ENCODE measurements around the gene CEP20.

CEP20 gene

GRCh38 chr16:15932939-15933338, 44.5 kb upstream of the CEP20 start:
- DNase-seq (no peak), ATAC-seq (ENCODE audit: insufficient read depth, low read depth) (no peak)
- Histone ChIP-seq H3K4me1 (ENCODE audit: insufficient read depth, low read length) (no peaks in the 10 kb centered on the region), H3K79me2 (ENCODE audit: insufficient read depth, low read length) (no peaks in the 10 kb centered on the region), H3K9me3 (ENCODE audit: insufficient read depth, low read length, severe bottlenecking) (no peaks in the 10 kb centered on the region), H3K4me2 (ENCODE audit: insufficient read depth, low read length) (no peak overlapping the region), H3K27ac (ENCODE audit: low read length) (no peak overlapping the region), H3K4me3 (ENCODE audit: low read depth in 1 of 2, low read length in 2 of 2) (no peak overlapping the region), H3K9ac (ENCODE audit: low read depth, low read length) (no peak overlapping the region), H4K20me1 (ENCODE audit: insufficient read depth, low read length) (no peaks in the 10 kb centered on the region), H2AFZ (ENCODE audit: low read depth, low read length) (no peak overlapping the region), H3K36me3 (ENCODE audit: insufficient read depth, low read length) (no peaks in the 10 kb centered on the region), H3K27me3 (ENCODE audit: insufficient read depth, low read length, poor library complexity) (no peaks in the 10 kb centered on the region)
- TF ChIP-seq EZH2 (IDR thresholded peaks at IDR 0.05; ENCODE audit: borderline replicate concordance, low read depth, low read length, severe bottlenecking): no peak
- TF ChIP-seq CTCF (IDR thresholded peaks at IDR 0.05; ENCODE audit: borderline replicate concordance, extremely low read depth, low read length, poor library complexity, severe bottlenecking): no peak

GRCh38 chr16:15928261-15929104, 40.1 kb upstream of the CEP20 start:
- no peak overlapping the region for H3K4me3 ChIP-seq (ENCODE audit: low read depth in 1 of 2, low read length in 2 of 2)
- H2AFZ ChIP-seq (ENCODE audit: low read depth, low read length): no peak overlapping the region
- H3K4me2 ChIP-seq (ENCODE audit: insufficient read depth, low read length): no peak overlapping the region
- H3K4me1 ChIP-seq (ENCODE audit: insufficient read depth, low read length): no peaks in the 10 kb centered on the region
- no peak overlapping the region for H3K27ac ChIP-seq (ENCODE audit: low read length)
- ATAC-seq (ENCODE audit: insufficient read depth, low read depth) (no peak), DNase-seq (no peak)
- no peaks in the 10 kb centered on the region for H3K36me3 ChIP-seq (ENCODE audit: insufficient read depth, low read length)
- TF ChIP-seq EZH2 (IDR thresholded peaks at IDR 0.05; ENCODE audit: borderline replicate concordance, low read depth, low read length, severe bottlenecking): no peak
- no peak for TF ChIP-seq CTCF (IDR thresholded peaks at IDR 0.05; ENCODE audit: borderline replicate concordance, extremely low read depth, low read length, poor library complexity, severe bottlenecking)
- H4K20me1 ChIP-seq (ENCODE audit: insufficient read depth, low read length): no peaks in the 10 kb centered on the region
- no peaks in the 10 kb centered on the region for H3K79me2 ChIP-seq (ENCODE audit: insufficient read depth, low read length)
- no peak overlapping the region for H3K9ac ChIP-seq (ENCODE audit: low read depth, low read length)
- no peaks in the 10 kb centered on the region for H3K27me3 ChIP-seq (ENCODE audit: insufficient read depth, low read length, poor library complexity)
- no peaks in the 10 kb centered on the region for H3K9me3 ChIP-seq (ENCODE audit: insufficient read depth, low read length, severe bottlenecking)

- no peaks in the 10 kb centered on the region for H4K20me1 ChIP-seq (ENCODE audit: insufficient read depth, low read length)
- H3K36me3 ChIP-seq (ENCODE audit: insufficient read depth, low read length): no peaks in the 10 kb centered on the region
- no peak for DNase-seq
- no peak overlapping the region for H3K27ac ChIP-seq (ENCODE audit: low read length)
- no peak overlapping the region for H3K4me2 ChIP-seq (ENCODE audit: insufficient read depth, low read length)
- H3K4me3 ChIP-seq (ENCODE audit: low read depth in 1 of 2, low read length in 2 of 2): no peak overlapping the region
- H3K79me2 ChIP-seq (ENCODE audit: insufficient read depth, low read length): no peaks in the 10 kb centered on the region
- H3K4me1 ChIP-seq (ENCODE audit: insufficient read depth, low read length): no peaks in the 10 kb centered on the region
- H2AFZ ChIP-seq (ENCODE audit: low read depth, low read length): no peak overlapping the region
- TF ChIP-seq CTCF (IDR thresholded peaks at IDR 0.05; ENCODE audit: borderline replicate concordance, extremely low read depth, low read length, poor library complexity, severe bottlenecking) (no peak), EZH2 (IDR thresholded peaks at IDR 0.05; ENCODE audit: borderline replicate concordance, low read depth, low read length, severe bottlenecking) (no peak)
- no peaks in the 10 kb centered on the region for H3K27me3 ChIP-seq (ENCODE audit: insufficient read depth, low read length, poor library complexity)
- no peak for ATAC-seq (ENCODE audit: insufficient read depth, low read depth)
- H3K9ac ChIP-seq (ENCODE audit: low read depth, low read length): no peak overlapping the region
- no peaks in the 10 kb centered on the region for H3K9me3 ChIP-seq (ENCODE audit: insufficient read depth, low read length, severe bottlenecking)
Measured at GRCh38 chr16:15925631-15926030, 37.2 kb upstream of the CEP20 start.

All from DND-41 (cell line).